Activated T-cell treated with anti-CD3 and anti-CD28 coated beads for 1 hour (primary cell): ENCODE data around the gene C2.
A peak's percentile ranks its signal among the peaks of the same experiment; 100 is the strongest.
"Not testable (repeated sequence)": the region's sequence is repeated elsewhere in the genome, so short reads cannot be mapped to it uniquely, and the experiment has no call there.

Experiments
- DNase-seq: peaks from one replicate; pipeline ENCODE4 v3.0.0-alpha.2; 2020; ENCODE audit warnings: low read depth

Gene C2

DNA sequence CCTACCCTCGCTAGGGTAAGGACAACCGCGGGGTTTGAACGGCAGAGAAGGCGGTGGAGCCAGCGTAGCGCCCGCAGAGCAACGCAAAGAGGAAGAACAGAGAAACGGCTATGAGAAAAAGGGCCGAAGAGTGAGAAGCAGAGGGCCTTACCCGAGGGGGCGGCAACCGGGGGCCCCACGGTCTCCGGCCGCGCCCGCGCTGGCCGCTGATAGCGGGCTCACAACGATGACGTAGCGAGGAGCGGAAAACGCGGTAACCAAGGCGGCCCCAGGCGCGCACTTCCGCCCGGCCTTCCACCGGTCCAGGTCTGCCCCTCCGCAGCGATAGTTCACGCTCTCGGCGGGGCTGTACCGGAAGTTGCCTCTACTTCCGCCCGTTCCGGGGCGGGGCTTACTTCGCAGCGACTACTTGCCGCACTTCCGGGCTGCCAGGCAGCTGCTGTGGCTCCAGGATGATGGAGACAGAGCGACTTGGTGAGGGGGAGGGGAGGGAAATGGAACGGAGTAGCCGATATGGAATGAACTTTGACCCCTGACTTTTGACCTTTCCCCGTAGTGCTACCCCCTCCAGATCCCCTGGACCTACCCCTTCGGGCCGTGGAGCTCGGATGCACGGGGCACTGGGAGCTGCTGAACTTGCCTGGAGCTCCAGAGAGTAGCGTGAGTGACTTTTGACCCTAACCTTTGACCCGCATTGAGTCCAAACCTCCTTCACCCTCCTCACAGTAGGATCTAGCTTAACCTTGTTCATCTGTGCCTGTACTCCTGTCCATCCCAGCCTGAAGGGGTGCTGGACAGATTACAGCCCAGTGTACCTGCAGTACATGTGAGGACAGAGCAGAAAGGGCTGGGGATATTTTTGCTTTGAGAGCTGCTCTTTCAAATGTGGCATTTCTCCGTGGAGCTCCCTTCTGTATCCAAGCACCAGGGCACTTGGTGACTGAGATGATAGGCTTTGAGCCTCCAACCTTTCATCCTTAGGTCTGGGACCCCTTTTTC is 31.5 kb downstream of the C2 start, which contains the start of the genes NELFE and SKIC2:
Gene NELFE, minus strand, starts transcription at position 231 of the 999 bp plus-strand sequence. CDS start 525 bp downstream, outside the sequence.
Gene SKIC2, plus strand, starts transcription at position 435 of the 999 bp plus-strand sequence. Its CDS starts 18 bp downstream, at position 453.
- DNase-seq = peak; percentile 97

GRCh38 chr6:31961616-31962015 is 34.1 kb downstream of the C2 start:
- no peak for DNase-seq

- DNase-seq = no peak
These were observed 36.4 kb downstream of the C2 start for GRCh38 chr6:31963921-31964320.

GRCh38 chr6:31965700-31966099 is 38.2 kb downstream of the C2 start:
- no peak for DNase-seq

DNA sequence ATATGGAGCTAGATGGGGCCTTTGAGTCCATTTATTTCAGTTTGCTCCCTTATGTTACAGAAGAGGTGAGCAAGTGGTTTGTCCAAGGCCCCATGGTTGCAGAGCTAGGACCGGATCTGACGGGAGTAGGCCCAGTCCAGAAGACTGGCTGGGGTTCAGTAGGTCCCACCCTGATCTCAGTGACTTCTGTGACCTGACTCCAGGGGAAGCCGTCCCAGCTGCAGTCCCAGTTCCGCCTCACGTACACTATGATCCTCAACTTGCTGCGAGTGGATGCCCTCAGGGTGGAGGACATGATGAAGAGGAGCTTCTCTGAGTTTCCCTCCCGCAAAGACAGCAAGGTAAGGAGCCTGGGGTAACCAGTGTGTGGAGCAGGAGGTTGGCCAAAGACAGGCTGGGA is 39.0 kb downstream of the C2 start:
- DNase-seq = no peak

DNA sequence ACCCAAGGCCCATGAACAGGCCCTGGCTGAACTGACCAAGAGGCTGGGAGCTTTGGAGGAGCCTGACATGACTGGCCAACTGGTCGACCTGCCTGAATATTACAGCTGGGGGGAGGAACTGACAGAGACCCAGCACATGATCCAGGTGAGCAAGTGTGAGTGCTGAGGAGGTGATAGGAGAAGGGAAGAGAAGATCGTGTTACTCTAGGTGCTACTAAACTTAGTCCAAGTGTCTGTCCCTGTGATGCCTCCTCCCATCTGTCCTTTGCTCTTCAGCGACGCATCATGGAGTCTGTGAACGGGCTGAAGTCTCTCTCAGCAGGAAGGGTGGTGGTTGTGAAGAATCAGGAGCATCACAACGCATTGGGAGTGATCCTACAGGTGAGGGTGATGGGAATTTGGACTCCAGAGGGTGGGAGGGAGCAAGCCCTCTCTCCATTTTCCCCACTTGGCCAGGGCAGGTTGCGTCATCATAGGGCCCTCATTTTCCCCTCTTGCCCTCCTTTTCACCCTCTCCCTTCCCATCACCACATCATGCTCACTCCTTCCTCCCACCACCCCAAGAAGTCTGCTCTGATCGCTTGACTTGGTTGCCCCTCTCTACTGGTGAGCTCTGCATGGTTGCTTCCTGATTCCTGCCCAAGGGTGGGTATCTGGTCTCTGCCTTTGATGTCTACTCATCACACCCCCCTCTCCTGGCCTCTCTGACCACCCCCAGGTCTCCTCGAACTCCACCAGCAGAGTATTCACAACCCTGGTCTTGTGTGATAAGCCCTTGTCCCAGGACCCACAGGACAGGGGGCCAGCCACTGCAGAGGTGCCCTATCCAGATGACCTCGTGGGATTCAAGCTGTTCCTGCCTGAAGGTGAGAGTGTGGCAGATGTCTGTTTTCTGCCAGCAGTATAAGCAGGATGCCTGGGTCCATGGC is 39.7 kb downstream of the C2 start:
- no peak for DNase-seq

- DNase-seq = no peak
These were observed 40.4 kb downstream of the C2 start for GRCh38 chr6:31967926-31968320.

GRCh38 chr6:31968326-31968725 is 40.8 kb downstream of the C2 start:
- no peak for DNase-seq

DNA sequence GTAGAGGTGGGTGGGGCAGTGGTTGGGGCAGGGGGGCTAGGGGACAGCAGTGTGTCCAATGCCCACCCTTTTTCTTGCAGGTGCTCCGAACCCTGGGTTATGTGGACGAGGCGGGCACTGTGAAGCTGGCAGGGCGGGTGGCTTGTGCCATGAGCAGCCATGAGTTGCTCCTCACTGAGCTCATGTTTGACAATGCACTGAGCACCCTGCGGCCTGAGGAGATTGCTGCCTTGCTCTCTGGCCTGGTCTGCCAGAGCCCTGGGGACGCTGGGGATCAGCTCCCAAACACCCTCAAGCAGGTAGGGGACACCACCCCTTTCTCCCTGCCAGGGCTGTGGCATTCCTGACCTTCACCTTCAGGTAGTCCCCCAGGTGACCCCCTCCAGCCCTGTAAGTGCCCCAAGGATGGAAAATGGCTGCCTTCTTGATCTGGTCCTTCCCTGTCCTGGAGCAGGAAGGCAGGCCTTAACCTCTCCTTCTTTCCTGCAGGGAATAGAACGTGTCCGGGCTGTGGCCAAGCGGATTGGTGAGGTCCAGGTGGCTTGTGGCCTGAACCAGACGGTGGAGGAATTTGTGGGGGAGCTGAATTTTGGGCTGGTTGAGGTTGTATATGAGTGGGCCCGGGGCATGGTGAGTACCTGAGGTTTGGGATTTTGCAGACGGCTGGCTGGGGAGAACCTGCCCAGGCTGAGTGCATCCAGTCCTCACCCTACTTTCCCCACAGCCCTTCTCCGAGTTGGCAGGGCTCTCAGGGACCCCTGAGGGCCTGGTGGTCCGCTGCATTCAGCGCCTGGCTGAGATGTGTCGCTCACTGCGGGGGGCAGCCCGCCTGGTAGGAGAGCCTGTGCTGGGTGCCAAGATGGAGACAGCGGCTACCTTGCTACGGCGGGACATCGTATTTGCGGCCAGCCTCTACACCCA is 41.5 kb downstream of the C2 start:
- DNase-seq = no peak

- no peak for DNase-seq
These were observed 42.4 kb downstream of the C2 start for GRCh38 chr6:31969712-31970603.

- no peak for DNase-seq
These were observed 43.2 kb downstream of the C2 start for GRCh38 chr6:31970604-31971271.

GRCh38 chr6:31971279-31971992 is 43.9 kb downstream of the C2 start:
- DNase-seq = no peak

- peak; percentile 91 for DNase-seq
These were observed 44.6 kb downstream of the C2 start, which contains the start of gene DXO for GRCh38 chr6:31971993-31972708. TSS of gene DXO (minus strand) at chr6:31972138. CDS start at chr6:31971675, 463 bp downstream.

- no peak for DNase-seq
These were observed 45.3 kb downstream of the C2 start for GRCh38 chr6:31972709-31973350.

- not testable (repeated sequence) for DNase-seq
These were observed 48.5 kb downstream of the C2 start for GRCh38 chr6:31976065-31976464.

DNA sequence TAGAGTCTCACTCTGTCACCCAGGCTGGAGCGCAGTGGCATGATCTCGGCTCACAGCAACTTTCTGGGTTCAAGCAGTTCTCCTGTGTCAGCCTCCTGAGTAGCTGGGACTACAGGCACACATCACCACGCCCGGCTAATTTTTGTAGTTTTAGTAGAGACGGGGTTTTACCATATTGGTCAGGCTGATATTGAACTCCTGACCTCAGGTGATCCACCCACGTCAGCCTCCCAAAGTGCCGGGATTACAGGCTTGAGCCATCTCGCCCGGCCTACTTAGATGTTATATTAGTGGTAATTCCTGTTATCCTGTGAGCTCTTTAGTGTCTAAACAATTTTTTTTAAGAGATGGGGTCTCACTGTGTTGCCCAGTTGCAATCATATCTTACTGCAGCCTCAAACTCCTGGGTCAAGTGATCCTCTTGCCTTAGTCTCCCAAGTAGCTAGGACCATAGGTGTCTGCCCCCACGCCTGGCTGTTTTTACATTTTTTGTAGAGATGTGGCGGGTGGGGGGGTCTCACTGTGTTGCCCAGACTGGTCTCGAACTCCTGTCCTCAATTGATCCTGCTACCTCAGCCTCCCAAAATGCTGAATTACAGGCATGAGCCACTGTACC is 50.4 kb downstream of the C2 start:
- no peak for DNase-seq

DNA sequence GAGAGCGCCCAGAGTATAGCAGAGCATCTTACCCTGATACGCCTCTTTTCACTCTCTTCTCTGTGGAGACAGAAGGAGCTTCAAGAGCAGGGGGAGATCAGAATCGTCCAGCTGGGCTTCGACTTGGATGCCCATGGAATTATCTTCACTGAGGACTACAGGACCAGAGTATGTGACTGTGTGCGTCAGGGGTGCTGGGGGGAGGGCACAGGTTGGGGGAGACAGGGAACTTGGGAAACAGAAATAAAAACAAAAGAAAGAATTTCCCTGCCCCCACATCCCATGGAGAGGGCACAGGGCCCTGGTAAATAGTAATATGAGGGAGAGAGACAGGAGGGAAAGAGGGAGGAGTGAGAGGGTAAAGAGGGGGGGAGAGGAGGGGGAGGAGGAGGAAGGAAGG is 51.3 kb downstream of the C2 start:
- DNase-seq = no peak
